Measurements from ENCODE around the gene DNAJC16.

DNAJC16 gene

DNA sequence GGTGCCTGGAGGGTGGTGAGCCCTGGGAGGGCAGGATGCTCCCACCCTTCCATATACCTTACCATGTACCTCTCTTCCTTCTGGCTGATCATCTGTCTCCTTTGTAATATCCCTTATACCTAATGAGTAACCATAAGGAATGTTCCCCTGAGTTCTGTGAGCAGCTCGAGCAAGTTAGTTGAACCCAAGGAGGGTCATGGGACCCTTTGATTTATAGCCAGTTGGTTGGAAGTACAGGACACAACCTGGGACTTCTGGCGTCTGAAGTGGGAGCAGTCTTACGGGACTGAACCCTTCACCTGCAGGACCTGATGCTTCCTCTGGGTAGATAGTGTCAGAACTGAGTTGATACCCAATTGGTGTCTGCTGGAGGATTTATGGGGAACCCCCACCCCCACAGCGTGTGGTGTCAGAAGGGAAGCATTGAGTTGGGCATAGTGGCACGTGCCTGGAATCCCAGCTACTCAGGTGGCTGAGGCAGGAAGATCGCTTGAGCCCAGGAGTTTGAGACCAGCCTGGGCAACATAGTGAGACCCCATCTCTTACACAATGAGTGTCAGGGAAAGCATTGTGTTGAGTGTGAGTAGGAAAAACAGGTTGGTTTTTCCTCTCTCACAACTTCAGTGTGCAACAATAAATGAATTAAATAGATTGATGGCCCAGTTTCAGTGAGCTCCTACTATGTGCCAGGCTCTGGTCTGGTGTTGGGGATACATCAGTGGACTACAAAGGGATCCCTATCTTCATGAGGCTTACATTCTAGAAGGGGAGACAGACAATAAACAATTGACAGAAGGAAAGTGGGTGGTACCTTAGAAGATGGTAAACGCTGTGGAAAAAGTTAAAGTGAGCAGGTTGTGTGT lies 16.0 kb downstream of the DNAJC16 start:
- FAIRE-seq = no peak

DNA sequence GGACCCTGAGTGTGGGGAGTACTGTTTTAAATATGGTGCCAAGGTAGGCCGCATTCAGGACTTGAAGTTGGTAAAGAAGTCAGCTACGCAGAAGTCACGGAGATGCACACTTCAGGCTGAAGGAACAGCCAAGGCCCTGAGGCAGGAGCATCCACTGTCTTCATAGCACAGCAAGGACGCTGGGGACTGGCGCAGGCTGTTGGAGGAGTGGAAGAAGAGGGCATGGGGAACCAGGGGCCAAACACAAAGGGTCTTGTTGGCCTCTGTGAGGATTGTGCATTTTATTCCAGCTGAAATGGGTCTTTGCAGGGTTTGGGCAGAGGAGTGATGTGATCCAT lies 16.6 kb downstream of the DNAJC16 start:
- FAIRE-seq = no peak

GRCh38 chr1:15543589-15544568 lies 17.2 kb downstream of the DNAJC16 start:
- no peak for FAIRE-seq

DNA sequence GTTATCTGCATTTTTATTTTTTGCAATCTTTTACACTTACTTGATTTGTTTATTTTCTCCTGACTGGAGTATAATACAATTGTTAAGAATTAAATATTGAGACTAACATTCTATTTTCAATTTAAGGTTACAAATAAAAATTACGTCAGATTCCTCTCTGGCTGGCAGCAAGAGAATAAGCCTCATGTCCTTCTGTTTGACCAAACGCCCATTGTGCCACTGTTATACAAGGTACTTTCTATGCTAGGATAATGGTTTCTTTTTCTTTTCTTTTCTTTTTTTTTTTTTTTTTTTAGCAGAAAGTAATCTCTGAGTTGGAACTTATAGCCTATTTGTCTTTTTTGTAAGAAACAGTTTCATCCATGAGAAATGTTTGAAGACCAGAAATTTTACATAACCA lies 20.0 kb downstream of the DNAJC16 start:
- no peak for FAIRE-seq

DNA sequence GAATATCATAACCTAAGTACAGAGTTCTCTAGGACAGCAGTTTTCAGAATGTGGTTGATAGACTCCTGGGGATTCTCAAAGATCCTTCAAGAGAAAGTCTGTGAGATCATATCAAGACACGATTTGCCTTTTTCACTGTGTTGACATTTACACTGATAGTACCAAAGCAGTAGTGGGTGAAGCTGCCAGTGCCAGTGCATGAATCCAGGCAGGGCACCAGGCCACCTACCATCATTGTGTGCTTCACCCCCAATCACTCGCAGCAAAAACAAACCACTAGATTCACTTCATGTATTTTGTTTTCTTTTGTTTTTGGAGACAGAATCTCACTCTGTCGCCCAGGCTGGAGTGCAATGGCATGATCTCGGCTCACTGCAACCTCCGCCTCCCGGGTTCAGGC lies 23.9 kb downstream of the DNAJC16 start:
- FAIRE-seq = no peak

- FAIRE-seq = no peak
Observed at GRCh38 chr1:15557008-15557407, 30.4 kb downstream of the DNAJC16 start.

GRCh38 chr1:15557594-15557993 lies 30.9 kb downstream of the DNAJC16 start:
- no peak for FAIRE-seq

DNA sequence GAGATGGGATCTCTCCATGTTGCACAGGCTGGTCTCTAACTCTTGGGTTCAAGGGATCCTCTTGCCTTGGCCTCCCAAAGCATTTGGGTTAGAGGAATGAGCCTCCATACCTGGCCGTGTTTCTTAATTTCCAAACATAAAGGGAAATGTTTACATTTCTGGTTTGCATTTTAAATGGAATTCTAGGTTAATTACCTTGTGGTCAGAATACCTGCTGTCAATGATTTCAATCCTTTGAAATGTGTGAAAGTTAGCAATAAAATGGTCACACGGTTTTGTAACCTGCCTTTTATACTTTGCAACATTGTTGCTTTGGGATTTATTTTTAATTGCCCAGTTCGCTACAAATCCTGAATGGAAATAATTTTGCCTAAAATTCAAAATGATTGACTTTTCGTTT lies 31.9 kb downstream of the DNAJC16 start:
- no peak for FAIRE-seq

GRCh38 chr1:15559189-15559810 lies 32.7 kb downstream of the DNAJC16 start:
- FAIRE-seq = no peak

DNA sequence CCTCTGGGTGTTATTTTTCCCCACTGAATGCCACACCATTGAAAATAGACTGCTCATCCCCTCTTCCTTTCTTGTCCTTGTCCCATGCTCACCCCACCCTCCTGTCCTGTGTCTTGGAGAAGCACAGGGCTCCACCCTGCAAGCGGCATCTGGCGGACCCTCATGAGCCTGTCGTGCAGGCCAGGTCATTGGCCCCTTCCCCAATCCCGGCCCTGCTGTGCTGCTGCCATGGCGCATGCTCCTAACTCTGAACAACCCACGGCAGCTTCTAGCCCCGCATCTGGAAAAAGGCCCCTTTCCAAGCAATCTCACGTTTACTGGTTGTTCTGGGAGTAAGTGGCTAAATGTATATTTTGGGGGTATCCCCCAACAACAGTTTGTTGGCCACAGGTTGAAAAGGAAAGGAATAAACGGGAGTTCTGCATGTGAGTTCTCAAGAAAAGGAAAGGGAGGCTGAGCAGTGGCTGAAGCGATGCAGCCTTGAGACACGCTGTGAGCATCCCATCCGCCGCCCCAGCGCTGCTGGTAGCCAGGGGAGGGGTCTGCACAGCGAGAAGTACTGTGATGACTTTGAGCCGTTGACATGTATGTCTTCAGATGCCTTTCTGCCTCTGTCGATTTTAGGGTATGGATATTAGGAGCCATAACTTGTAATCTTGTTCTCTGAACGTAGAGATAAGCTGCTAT lies 41.9 kb downstream of the DNAJC16 start:
- no peak for FAIRE-seq

DNA sequence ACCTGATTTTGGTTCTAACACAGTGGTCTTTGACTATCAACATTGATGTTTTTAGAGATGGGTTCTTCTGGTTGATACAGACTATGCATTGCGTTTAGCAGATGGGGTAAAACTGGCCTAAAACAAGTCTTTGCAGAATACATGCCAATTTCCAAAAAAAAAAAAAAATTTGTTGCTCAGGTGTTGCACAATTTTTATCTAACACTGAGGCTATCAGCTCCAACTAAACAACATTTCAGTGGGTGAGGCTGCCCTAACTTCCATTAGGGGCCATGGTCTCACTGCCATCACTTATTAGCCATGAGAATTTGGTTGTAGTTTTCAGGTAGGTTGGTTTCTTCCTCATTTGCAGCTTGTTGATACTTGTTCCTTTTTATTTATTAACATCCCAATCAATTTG lies 44.2 kb downstream of the DNAJC16 start:
- no peak for FAIRE-seq

DNA sequence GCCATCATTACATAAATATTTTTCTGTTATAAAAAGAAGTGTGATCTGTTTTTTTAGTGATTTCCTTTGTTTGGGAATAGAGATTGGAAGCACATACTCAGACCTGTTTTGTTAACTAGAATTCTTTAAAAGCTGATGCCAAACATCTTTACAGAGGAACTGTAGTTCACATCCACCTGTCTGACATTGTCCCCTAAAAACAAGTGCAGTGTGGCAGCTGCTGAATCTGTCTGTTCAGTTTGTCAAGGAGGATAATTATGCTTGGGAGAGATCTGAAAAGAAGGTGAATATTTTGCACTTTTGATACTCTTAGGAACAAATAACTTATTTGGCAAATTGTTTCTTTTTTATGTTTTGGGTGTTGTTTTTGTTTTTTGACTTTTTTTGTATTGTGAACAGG lies 44.6 kb downstream of the DNAJC16 start:
- FAIRE-seq = no peak

DNA sequence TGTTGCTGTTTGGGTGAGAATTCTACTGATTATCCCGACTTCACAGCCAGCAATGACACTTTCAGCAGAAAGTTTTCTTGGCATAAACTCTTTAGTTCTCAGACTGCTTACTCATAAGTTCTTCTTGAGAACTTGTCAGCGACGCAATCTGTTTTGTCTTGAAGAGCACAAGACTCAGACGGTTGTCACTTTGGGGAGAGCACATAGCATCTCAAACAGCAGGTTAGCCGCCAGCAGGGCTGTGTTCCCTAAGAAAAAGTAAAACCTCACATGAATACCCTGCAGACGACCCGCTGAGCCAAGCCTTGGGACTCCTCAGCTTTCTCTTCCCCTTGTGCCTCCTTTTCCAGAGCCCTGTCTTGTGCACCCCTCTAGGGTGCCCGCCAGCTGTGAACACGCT lies 46.8 kb downstream of the DNAJC16 start:
- FAIRE-seq = no peak

DNA sequence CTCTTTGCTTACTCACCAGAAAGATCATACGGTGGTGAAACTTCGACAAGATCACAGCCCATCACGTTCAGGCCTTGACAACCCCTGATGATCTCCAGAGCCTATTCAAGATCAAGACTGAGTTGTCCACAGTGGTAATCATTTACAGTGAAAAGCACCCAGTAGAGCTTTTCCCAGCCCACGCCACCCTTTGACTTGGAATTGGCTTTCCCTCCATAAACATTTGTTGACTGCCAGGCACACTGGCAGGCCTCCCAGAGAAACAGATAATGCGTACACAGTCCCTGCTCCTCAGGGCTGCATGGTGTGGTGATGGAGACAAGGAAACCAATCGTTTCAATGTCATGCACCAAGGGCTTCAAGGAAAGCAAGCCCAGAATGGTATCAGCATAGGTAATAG lies 48.1 kb downstream of the DNAJC16 start:
- no peak for FAIRE-seq

- no peak for FAIRE-seq
Observed at GRCh38 chr1:15575549-15576150, 49.0 kb downstream of the DNAJC16 start.

DNA sequence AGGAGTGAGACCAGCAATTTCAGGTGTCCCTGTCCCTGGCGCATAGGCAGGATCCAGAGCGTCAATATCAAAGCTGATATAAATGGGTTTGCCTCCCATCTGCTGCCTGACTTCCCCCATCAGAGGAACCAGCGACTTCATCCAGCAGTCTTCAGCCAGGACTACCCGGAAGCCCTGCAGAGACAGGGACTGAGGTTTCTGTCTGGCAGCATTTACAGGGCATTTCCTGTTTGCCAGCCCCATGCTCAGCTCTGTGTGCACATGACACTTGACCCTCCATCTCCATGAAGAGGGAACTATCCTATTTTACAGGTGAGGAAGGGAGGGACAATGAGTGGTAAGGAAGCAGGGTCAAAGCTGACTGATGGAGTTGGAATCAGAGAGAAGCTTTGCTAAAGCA lies 51.0 kb downstream of the DNAJC16 start:
- FAIRE-seq = no peak

DNA sequence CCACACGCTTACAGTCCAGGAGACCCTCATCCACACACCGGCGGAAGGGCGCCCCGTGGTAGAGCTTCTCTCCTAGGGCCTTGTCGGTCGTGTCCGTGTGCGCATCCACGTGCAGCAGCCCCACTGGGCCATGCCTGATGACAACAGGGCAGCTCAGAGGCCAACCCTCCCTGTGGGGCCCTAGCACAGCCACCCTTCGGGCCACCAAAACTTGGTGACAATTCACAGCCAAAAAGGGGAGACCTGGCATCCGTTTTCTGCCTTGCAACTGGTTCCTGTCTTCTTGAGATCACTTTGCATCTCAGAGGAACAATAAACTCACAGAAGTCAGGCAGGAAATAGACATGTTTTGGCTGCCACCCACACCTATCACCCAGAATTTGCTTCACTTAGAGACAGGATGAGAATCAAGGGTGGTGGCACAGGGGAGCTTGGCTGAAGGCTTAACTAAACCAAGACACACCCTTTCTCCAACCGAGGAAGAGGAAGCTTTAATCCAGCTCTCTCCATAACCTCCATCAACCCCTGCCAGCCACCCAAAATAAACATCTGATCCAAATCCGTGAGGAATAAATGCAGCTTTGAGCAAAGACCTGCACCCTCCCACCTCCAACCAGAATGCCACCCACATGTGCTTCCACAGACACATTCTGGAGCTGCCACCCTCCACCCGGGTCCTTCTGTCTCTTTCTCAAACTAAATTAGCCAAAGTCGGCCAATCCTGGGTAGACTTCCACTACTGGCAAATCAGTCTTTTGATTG lies 52.5 kb downstream of the DNAJC16 start:
- FAIRE-seq = no peak

- FAIRE-seq = no peak
Observed at GRCh38 chr1:15579683-15580047, 53.0 kb downstream of the DNAJC16 start.

DNA sequence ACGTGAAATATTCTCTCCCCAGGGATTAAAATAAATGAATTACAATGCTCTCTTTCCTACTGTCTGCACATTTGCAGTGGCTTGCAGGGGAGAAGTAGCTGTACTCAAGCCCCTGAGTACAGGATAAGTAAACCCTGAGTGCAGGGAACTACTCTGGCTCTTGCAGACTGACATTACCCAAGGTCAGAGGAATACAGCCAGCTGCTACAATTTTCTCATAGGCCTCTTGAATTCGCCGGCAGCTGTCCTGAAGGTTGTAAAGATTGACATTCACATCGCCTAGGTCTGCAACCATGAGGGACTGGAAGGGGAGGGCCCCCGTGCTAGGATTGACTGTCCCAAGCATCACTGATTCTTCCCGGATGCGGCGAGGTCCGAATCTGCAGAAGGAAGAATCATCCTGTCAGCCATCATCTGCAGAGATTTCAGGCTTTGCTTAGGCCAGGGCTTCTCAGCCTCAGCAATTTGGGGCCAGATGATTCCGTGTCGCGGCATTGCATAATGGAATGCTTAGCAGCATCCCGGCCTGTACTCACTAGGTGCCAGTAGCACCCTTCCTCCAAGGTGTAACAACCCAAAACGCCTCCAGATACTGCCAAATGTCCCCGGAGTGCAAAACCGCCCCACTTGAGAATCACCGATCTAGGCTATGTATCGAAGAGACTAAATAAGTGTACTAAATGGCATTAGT lies 56.5 kb downstream of the DNAJC16 start:
- no peak for FAIRE-seq

- no peak for FAIRE-seq
Observed at GRCh38 chr1:15584489-15585363, 58.1 kb downstream of the DNAJC16 start, which contains the start of gene AGMAT. Gene AGMAT, minus strand, starts transcription at chr1:15585051. Its CDS starts 84 bp downstream, at chr1:15584967.
